Neural progenitor cell (in vitro differentiated cells): ENCODE measurements around the gene CHRNB4. TPM values are rescaled to one million over a fixed set of nuclear protein-coding genes. Genes with fewer than 3 reads are reported as not detected.

Source experiments
- DNase-seq: peaks from one replicate; pipeline ENCODE4 v3.0.0-alpha.2; 2016; ENCODE audit warnings: low spot score
- H2AFZ ChIP-seq: fragments of 200-600 bp; sonication (generic); replicated peaks from 2 replicates; pipeline ENCODE4 v1.6.1; 2016; ENCODE audit warnings: antibody characterized with exemption
- H3F3A ChIP-seq: fragments of 200-600 bp; sonication (generic); 2 replicates; pipeline ENCODE4 v1.6.1; 2016; ENCODE audit warnings: antibody characterized with exemption, low read depth
- H3K27ac ChIP-seq: fragments of 200-600 bp; sonication (generic); 2 replicates; pipeline ENCODE4 v1.5.1; 2016; ENCODE audit warnings: mild to moderate bottlenecking
- H3K27me3 ChIP-seq: fragments of 200-600 bp; sonication (generic); 2 replicates; pipeline ENCODE4 v1.6.1; 2016; ENCODE audit warnings: mild to moderate bottlenecking, moderate library complexity
- H3K36me3 ChIP-seq: fragments of 200-600 bp; sonication (generic); 2 replicates; pipeline ENCODE4 v1.5.1; 2016
- H3K4me1 ChIP-seq: fragments of 200-600 bp; sonication (generic); 2 replicates; pipeline ENCODE4 v1.6.1; 2016; ENCODE audit warnings: mixed run types
- H3K4me2 ChIP-seq: fragments of 200-600 bp; sonication (generic); 2 replicates; pipeline ENCODE4 v1.6.1; 2016
- H3K4me3 ChIP-seq: fragments of 200-600 bp; sonication (generic); 2 replicates; pipeline ENCODE4 v1.5.1; 2016
- H3K79me2 ChIP-seq: fragments of 200-600 bp; sonication (generic); 2 replicates; pipeline ENCODE4 v1.6.1; 2016; ENCODE audit warnings: low read depth
- H3K9ac ChIP-seq: fragments of 200-600 bp; sonication (generic); 2 replicates; pipeline ENCODE4 v1.6.1; 2016
- H3K9me3 ChIP-seq: fragments of 200-600 bp; sonication (generic); 2 replicates; pipeline ENCODE4 v1.5.1; 2016; ENCODE audit warnings: low read depth
- H4K20me1 ChIP-seq: fragments of 200-600 bp; sonication (generic); 2 replicates; pipeline ENCODE4 v1.6.1; 2016; ENCODE audit warnings: low read depth
- H3K27ac Mint-ChIP-seq: 3 replicates; pipeline ENCODE4 v1.8.0; 2021; ENCODE audit warnings: mixed read lengths
- H3K27me3 Mint-ChIP-seq: 2 replicates; pipeline ENCODE4 v1.8.0; 2022; ENCODE audit warnings: low read depth, mild to moderate bottlenecking, inconsistent platforms, moderate library complexity, mixed read lengths; ENCODE audit not compliant: insufficient read depth
- H3K36me3 Mint-ChIP-seq: 3 replicates; pipeline ENCODE4 v1.8.0; 2021; ENCODE audit warnings: mixed read lengths
- H3K4me1 Mint-ChIP-seq: 3 replicates; pipeline ENCODE4 v1.8.0; 2021; ENCODE audit warnings: mixed read lengths
- H3K4me3 Mint-ChIP-seq: 3 replicates; pipeline ENCODE4 v1.8.0; 2021; ENCODE audit warnings: mild to moderate bottlenecking, moderate library complexity, mixed read lengths
- H3K9me3 Mint-ChIP-seq: 3 replicates; pipeline ENCODE4 v1.8.0; 2020; ENCODE audit warnings: mixed read lengths
- CTCF ChIP-seq: fragments of 200-600 bp; sonication (generic); IDR thresholded peaks from 2 replicates; pipeline ENCODE4 v1.5.1; 2017; ENCODE audit warnings: antibody characterized with exemption, mild to moderate bottlenecking
- EZH2 ChIP-seq: fragments of 200-600 bp; sonication (generic); IDR thresholded peaks from 2 replicates; pipeline ENCODE4 v1.6.1; 2017; ENCODE audit warnings: antibody characterized with exemption, mild to moderate bottlenecking, moderate library complexity
- EZH2phosphoT487 ChIP-seq: fragments of 200-600 bp; sonication (generic); IDR thresholded peaks from 2 replicates; pipeline ENCODE4 v1.6.1; 2017; ENCODE audit warnings: antibody characterized with exemption
- total RNA-seq: library from RNA; depleted of rRNA; stranded (reverse); fragments of >200 nt; gene quantifications from 2 replicates; pipeline ENCODE4 v1.2.3, GENCODE V29; 2015; ENCODE audit warnings: low replicate concordance

Gene CHRNB4
- total RNA-seq, 1 donor from 2014 or later = 0.24 TPM

- H3K27me3 Mint-ChIP-seq = peaks cover 34% of the 10 kb centered on the region
- Histone ChIP-seq H2AFZ (no peak overlapping the region), H4K20me1 (peaks cover 4% of the 10 kb centered on the region), H3F3A (peaks cover 13% of the 10 kb centered on the region), H3K4me2 (no peak overlapping the region), H3K4me3 (no peak overlapping the region), H3K36me3 (no peaks in the 10 kb centered on the region), H3K4me1 (no peaks in the 10 kb centered on the region), H3K9ac (no peak overlapping the region), H3K27me3 (peaks cover 51% of the 10 kb centered on the region), H3K27ac (no peak overlapping the region), H3K9me3 (no peaks in the 10 kb centered on the region), H3K79me2 (no peaks in the 10 kb centered on the region)
- H3K4me1 Mint-ChIP-seq = peaks cover 11% of the 10 kb centered on the region
- no peak for DNase-seq
- no peaks in the 10 kb centered on the region for H3K36me3 Mint-ChIP-seq
- H3K4me3 Mint-ChIP-seq = no peak overlapping the region
- H3K27ac Mint-ChIP-seq = no peak overlapping the region
- H3K9me3 Mint-ChIP-seq = no peaks in the 10 kb centered on the region
- TF ChIP-seq EZH2 (no peak), EZH2phosphoT487 (no peak), CTCF (no peak)
These were observed 17.1 kb downstream of the CHRNB4 start for GRCh38 chr15:78623786-78624497.

- H3K79me2 ChIP-seq = no peaks in the 10 kb centered on the region
- no peaks in the 10 kb centered on the region for H3K4me1 ChIP-seq
- TF ChIP-seq CTCF (no peak), EZH2phosphoT487 (no peak), EZH2 (no peak)
- no peaks in the 10 kb centered on the region for H3K36me3 ChIP-seq
- H3K36me3 Mint-ChIP-seq = no peaks in the 10 kb centered on the region
- peaks cover 16% of the 10 kb centered on the region for H3F3A ChIP-seq
- peak overlapping the region; percentile 83 for H3K4me3 Mint-ChIP-seq
- H3K27ac ChIP-seq = no peak overlapping the region
- H3K4me3 ChIP-seq = no peak overlapping the region
- H3K4me1 Mint-ChIP-seq = peaks cover 18% of the 10 kb centered on the region
- H2AFZ ChIP-seq = no peak overlapping the region
- H3K4me2 ChIP-seq = no peak overlapping the region
- DNase-seq = no peak
- no peaks in the 10 kb centered on the region for H3K9me3 ChIP-seq
- H4K20me1 ChIP-seq = peaks cover 4% of the 10 kb centered on the region
- H3K27me3 ChIP-seq = peaks cover 55% of the 10 kb centered on the region
- peaks cover 38% of the 10 kb centered on the region for H3K27me3 Mint-ChIP-seq
- no peak overlapping the region for H3K9ac ChIP-seq
- H3K27ac Mint-ChIP-seq = no peak overlapping the region
- no peaks in the 10 kb centered on the region for H3K9me3 Mint-ChIP-seq
These were observed 19.1 kb downstream of the CHRNB4 start for GRCh38 chr15:78621810-78622402.

- Histone ChIP-seq H3K9ac (no peak within 1 kb of the TSS), H3K4me2 (peak within 1 kb of the TSS; percentile 96), H3K27me3 (peaks cover 55% of the 10 kb centered on the region), H3K4me3 (peak within 1 kb of the TSS; percentile 73), H3K9me3 (no peaks in the 10 kb centered on the region), H3K36me3 (no peaks in the 10 kb centered on the region), H3F3A (peaks cover 16% of the 10 kb centered on the region), H2AFZ (peak within 1 kb of the TSS; percentile 99), H3K4me1 (no peaks in the 10 kb centered on the region), H4K20me1 (peaks cover 4% of the 10 kb centered on the region), H3K27ac (no peak within 1 kb of the TSS), H3K79me2 (no peaks in the 10 kb centered on the region)
- H3K27ac Mint-ChIP-seq = no peak within 1 kb of the TSS
- peak; percentile 77 for DNase-seq
- peaks cover 10% of the 10 kb centered on the region for H3K4me1 Mint-ChIP-seq
- H3K27me3 Mint-ChIP-seq = peaks cover 35% of the 10 kb centered on the region
- no peak for TF ChIP-seq CTCF
- peak; percentile 82 for TF ChIP-seq EZH2
- TF ChIP-seq EZH2phosphoT487 = peak; percentile 75
- peak within 1 kb of the TSS; percentile 83 for H3K4me3 Mint-ChIP-seq
- H3K9me3 Mint-ChIP-seq = no peaks in the 10 kb centered on the region
- H3K36me3 Mint-ChIP-seq = no peaks in the 10 kb centered on the region
These were observed 20.2 kb downstream of the CHRNB4 start, which contains the start of gene CHRNA3 for GRCh38 chr15:78620527-78621421. Gene CHRNA3 (minus strand): TSS chr15:78620996. CDS start chr15:78620794, 202 bp downstream.
